K562 (cell line): Measurements from ENCODE around the gene PITPNC1. TPM values are rescaled to one million over a fixed set of nuclear protein-coding genes. Genes with fewer than 3 reads are reported as not detected.

ENCODE experiments used
- ATAC-seq: fragments of 200-7000 bp; cut with Tn5 transposase; 3 replicates; pipeline ENCODE4 v1.9.1; 2020; ENCODE audit warnings: moderate library complexity
- BruUV-seq: library from RNA; stranded (reverse); fragments of 400-500 nt; replicated peaks from 2 replicates; lab custom pipeline; 2021; lab: Mats Ljungman, UMichigan
- CTCF ChIA-PET: fragments of 300-600 bp; formaldehyde crosslinking; extraction: SDS; loops from one replicate; lab custom pipeline; 2021; ENCODE audit warnings: low intra/inter-chr PET ratio; lab: Yijun Ruan, JAX
- POLR2A ChIA-PET: fragments of 300-600, 350-650 bp; sonication (Branson Sonifier 250); formaldehyde crosslinking; extraction: SDS; loops from one replicate; lab custom pipeline; 2021; ENCODE audit warnings: antibody characterized with exemption, inconsistent platforms; lab: Yijun Ruan, JAX
- DNase-seq, 4 experiments: peaks; one replicate each; pipeline versions ENCODE4 v3.0.0 to v3.0.0-alpha.2; 2011 to 2018; ENCODE audit warnings: low spot score in 3 of 4, mixed read lengths in 3 of 4; ENCODE audit errors: extremely low read depth in 1 of 4
- FAIRE-seq: peaks from 2 replicates; lab custom pipeline; 2011; peaks lifted over from hg19 to GRCh38; lab: Jason Lieb, UNC
- H2AFZ ChIP-seq: 2 replicates; pipeline ENCODE4 v1.6.0; 2011; ENCODE audit warnings: low read depth, low read length, control low read depth, inconsistent platforms
- H3K27ac ChIP-seq: fragments of 200-600 bp; 3 replicates; pipeline ENCODE4 v1.8.0; 2011; ENCODE audit warnings: low read depth, mild to moderate bottlenecking, control low read depth, inconsistent platforms, low read length, moderate library complexity, mixed read lengths; ENCODE audit errors: extremely low read depth
- H3K27me3 ChIP-seq, 2 experiments: fragments of 300-600 bp in 1 of 2; 2 replicates in 1 of 2; 3 replicates in 1 of 2; pipeline versions ENCODE4 v1.6.0 to v1.8.0; 2011; ENCODE audit warnings: inconsistent platforms in 2 of 2, low read length in 2 of 2, mild to moderate bottlenecking in 1 of 2, mixed read lengths in 1 of 2, moderate library complexity in 1 of 2; ENCODE audit not compliant: control insufficient read depth in 2 of 2, insufficient read depth in 2 of 2
- H3K36me3 ChIP-seq: fragments of 300-600 bp; 3 replicates; pipeline ENCODE4 v1.8.0; 2011; ENCODE audit warnings: mild to moderate bottlenecking, low read length, inconsistent platforms; ENCODE audit not compliant: control insufficient read depth, insufficient read depth
- H3K4me1 ChIP-seq, 2 experiments: fragments of 200-600 bp in 1 of 2; replicated peaks in 1 of 2; 2 replicates in 1 of 2; 3 replicates in 1 of 2; pipeline versions ENCODE4 v1.5.1 to v1.8.0; 2011; ENCODE audit warnings: inconsistent platforms in 2 of 2, low read length in 2 of 2, mild to moderate bottlenecking in 1 of 2, mixed read lengths in 1 of 2, moderate library complexity in 1 of 2; ENCODE audit not compliant: control insufficient read depth in 2 of 2, insufficient read depth in 2 of 2
- H3K4me2 ChIP-seq: 2 replicates; pipeline ENCODE4 v1.6.1; 2011; ENCODE audit warnings: low read length, control low read depth, inconsistent platforms, mixed read lengths; ENCODE audit not compliant: insufficient read depth
- H3K4me3 ChIP-seq: fragments of 200-600 bp; sonication (generic), shearing (Covaris generic); 2 replicates; pipeline ENCODE4 v1.5.1; 2016; ENCODE audit warnings: control low read depth, inconsistent platforms
- H3K79me2 ChIP-seq: fragments of 200-600 bp; 3 replicates; pipeline ENCODE4 v1.8.0; 2011; ENCODE audit warnings: low read length, inconsistent platforms; ENCODE audit not compliant: control insufficient read depth, insufficient read depth
- H3K9ac ChIP-seq, 2 experiments: 2 replicates each; pipeline versions ENCODE4 v1.6.0 to v1.6.1; 2011; ENCODE audit warnings: low read depth in 2 of 2, low read length in 2 of 2, control low read depth in 1 of 2, inconsistent platforms in 1 of 2, mild to moderate bottlenecking in 1 of 2, mixed read lengths in 1 of 2; ENCODE audit not compliant: insufficient read depth in 1 of 2
- H3K9me1 ChIP-seq: one replicate; pipeline ENCODE4 v1.6.0; 2011; ENCODE audit warnings: inconsistent platforms, mild to moderate bottlenecking, low read length, moderate library complexity; ENCODE audit not compliant: control insufficient read depth, insufficient read depth
- H3K9me3 ChIP-seq: replicated peaks from 2 replicates; pipeline ENCODE4 v1.5.1; 2011; ENCODE audit warnings: low read depth, low read length, inconsistent platforms; ENCODE audit not compliant: control insufficient read depth, insufficient read depth
- H4K20me1 ChIP-seq: replicated peaks from 2 replicates; pipeline ENCODE4 v1.6.1; 2011; ENCODE audit warnings: low read length, inconsistent platforms, mixed read lengths; ENCODE audit not compliant: control insufficient read depth, insufficient read depth
- RFX5 ChIP-seq: IDR thresholded peaks from 2 replicates; pipeline ENCODE4 v1.6.1; 2011; ENCODE audit warnings: low read depth, mild to moderate bottlenecking, improper control_type of control experiment, low read length
- ZNF239 ChIP-seq: fragments of 250-450 bp; sonication (Bioruptor Pico); IDR thresholded peaks from 2 replicates; pipeline ENCODE4 v1.4.0; 2020; ENCODE audit warnings: mild to moderate bottlenecking
- WGBS: fragments of 100-300 bp; shearing (Covaris generic); methylation state at CpG from one replicate; pipeline ENCODE4 v1.1.6; 2016; ENCODE audit warnings: low coverage, mixed read lengths; ENCODE audit not compliant: insufficient coverage; ENCODE audit errors: missing lambda C conversion rate; 5-methylcytosine and 5-hydroxymethylcytosine counted together
- in situ Hi-C: fragments of 300-500 bp; cut with MboI; formaldehyde crosslinking; loops from 4 replicates; pipeline ENCODE4 v1.15.0; 2018; ENCODE audit warnings: inconsistent platforms, mixed read lengths
- intact Hi-C: fragments of 100-400 bp; cut with micrococcal nuclease; formaldehyde crosslinking; loops from 2 replicates; pipeline ENCODE4 v1.14.2; 2022
- polyA plus RNA-seq, 8 experiments: library from polyadenylated mRNA; depleted of rRNA in 4 of 8; stranded (reverse) in 5 of 8; unstranded in 3 of 8; fragments of >200 nt; fragmentation: Nextera tagmentation in 2 of 8; fragmentation: Illumina TruSeq in 1 of 8; extraction: Ambion mirVana in 2 of 8; extraction: Trizol in 1 of 8; gene quantifications; 2 replicates each; pipeline versions ENCODE4 v1.2.1 to v1.2.3, GENCODE V29; 2011 to 2014; ENCODE audit warnings: inconsistent platforms in 1 of 8, missing spikeins in 1 of 8
- total RNA-seq, 7 experiments: library from RNA; depleted of rRNA in 6 of 7; stranded (reverse); fragments of >200 nt in 6 of 7; fragmentation: Illumina TruSeq in 2 of 7; extraction: Trizol in 2 of 7; gene quantifications; 2 replicates each; pipeline versions ENCODE4 v1.2.1 to v1.2.3, GENCODE V29; 2011 to 2021; ENCODE audit warnings: low replicate concordance in 1 of 7
- TF ChIP-seq, protein P1 (sequence below): sonication (generic); IDR thresholded peaks from 2 replicates; pipeline ENCODE4 v1.6.1; 2016

Gene PITPNC1
- total and polyA plus RNA-seq, 9 of the 15 experiments (the other 6 are each of a cell fraction or from before 2014, with no cell fraction given), result 0.11 to 1.1 (median 0.65) TPM

DNA sequence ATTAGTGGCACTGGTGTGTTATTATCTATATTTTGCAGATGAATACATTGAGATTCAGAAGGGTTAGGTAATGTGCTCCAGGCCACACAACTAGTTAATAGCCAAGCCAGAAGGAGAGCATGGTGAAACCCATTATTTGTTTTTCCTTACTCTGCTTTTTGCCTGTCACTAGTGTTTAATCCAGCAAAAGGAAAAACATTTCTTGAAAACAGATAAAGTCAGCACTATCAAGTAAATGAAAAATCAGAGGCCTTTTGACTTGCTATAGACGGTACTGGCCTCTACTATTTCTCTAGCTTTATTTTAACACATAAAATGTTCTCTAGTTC lies 4.8 kb downstream of the PITPNC1 start:
- ChIA-PET CTCF (interaction anchor here (0.6 kb wide), 1 partner anchor 307 kb away, joined by 6 read pairs; no protein-coding TSS in a partner anchor), POLR2A (no interaction called here)
- Histone ChIP-seq H3K4me2 (no peak overlapping the region), H4K20me1 (0 out of 2 replicates have a peak, but pooled peaks cover 3% of the 10 kb centered on the region), H3K79me2 (no peaks in the 10 kb centered on the region), H3K4me3 (no peak overlapping the region), H3K9me1 (no peaks in the 10 kb centered on the region), H3K27ac (no peak overlapping the region), H2AFZ (no peak overlapping the region), H3K4me1 (peaks cover 2 to 23% of the 10 kb centered on the region in 2 experiments; a peak in 4 of 5 replicates), H3K9me3 (peaks cover 9% of the 10 kb centered on the region), H3K36me3 (no peaks in the 10 kb centered on the region), H3K9ac (no peak overlapping the region), H3K27me3 (peaks cover 4 to 10% of the 10 kb centered on the region in 2 experiments; a peak in 3 of 5 replicates)
- in situ Hi-C loops, result loop anchor here (25.0 kb wide), 1 partner anchor 305 kb away; no protein-coding TSS in a partner anchor
- DNase-seq (no peak), ATAC-seq (no peak), FAIRE-seq (no peak)
- intact Hi-C loops, result no loop called here
- BruUV-seq, result no TSS peak
- 6% methylated on average over 1 of the region's 1 CpG for WGBS
- no peak for TF ChIP-seq RFX5
- no peak for TF ChIP-seq ZNF239 (CRISPR knock-in tag)
- TF ChIP-seq, protein P1, sequence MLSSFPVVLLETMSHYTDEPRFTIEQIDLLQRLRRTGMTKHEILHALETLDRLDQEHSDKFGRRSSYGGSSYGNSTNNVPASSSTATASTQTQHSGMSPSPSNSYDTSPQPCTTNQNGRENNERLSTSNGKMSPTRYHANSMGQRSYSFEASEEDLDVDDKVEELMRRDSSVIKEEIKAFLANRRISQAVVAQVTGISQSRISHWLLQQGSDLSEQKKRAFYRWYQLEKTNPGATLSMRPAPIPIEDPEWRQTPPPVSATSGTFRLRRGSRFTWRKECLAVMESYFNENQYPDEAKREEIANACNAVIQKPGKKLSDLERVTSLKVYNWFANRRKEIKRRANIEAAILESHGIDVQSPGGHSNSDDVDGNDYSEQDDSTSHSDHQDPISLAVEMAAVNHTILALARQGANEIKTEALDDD, result 0 out of 2 replicates have a peak, but pooled peaks have one; percentile 16
